ENCODE measurements around the gene ATOSB.

Gene ATOSB

DNA sequence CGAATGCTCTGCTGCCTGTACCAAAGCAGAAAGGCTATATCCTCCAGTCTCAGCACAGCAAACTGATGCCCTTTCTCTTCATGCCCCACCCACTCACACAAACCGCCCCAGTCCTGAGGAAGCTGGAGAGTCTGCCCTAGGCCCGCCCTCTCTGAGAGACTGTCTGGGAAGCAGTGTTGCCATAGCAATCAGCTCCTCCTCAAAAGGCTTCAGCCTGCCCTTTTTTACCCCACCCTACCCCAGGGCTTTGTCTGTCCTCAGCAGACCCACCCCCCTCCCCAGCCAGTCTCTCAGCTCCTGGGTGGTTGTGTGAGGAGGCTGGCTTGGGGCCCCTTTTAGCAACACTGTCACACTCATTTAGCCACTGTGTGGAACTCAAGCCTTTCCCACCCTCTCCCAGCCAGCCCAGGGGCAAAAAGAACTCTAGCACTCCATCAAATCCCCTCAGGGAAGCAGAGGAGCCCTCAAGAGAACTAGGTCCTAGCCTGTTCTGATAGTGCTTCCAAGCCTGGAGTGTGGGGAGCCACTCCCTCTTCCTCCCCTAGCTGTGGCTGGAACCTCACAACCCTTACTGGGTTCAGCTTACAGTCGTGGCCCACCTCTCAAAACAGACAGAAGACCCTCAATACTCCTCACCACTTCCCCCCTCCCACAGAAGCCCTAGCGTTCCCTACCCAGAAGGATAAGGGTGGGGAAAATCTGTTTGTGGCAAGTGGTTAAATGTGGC, 1.4 kb downstream of the ATOSB start:
- DNase-seq: peak; percentile 27 to 70

DNA sequence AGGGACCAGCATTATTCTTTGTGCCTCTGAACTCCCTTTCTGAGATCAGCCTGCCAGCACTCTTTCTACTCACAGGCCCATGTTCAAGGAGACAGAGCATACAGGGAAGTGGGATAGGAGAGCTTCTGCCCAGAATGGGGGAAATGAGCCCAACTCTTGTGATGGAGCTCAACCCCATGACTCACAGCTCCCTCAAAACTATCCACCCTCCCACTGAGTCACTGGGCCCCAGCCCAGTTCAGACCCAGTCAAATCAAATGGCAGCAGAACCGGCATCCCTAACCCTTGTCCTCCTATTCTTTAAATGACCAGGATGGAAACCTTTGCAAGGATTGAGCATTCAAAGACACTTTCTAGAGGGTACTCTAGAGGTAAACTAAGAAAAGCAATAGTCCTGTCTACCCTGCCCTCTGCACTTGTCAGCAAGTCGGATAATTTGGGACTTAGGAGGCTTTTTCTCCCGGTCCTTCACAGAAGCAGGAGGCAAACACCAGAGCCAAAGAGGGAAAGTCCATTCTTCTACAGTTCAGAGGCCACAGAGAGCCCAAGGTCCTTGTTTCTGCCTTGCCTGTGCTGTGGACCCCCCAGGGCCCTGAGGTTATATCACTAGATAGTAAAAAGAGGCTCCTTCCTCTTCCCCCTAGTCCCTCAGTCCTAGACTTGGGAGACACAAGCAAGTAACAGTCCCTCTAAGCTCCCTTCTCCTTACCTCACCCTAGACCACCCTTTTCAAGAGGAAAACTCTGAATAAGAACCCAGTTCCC, 3.2 kb downstream of the ATOSB start:
- no peak for DNase-seq

DNA sequence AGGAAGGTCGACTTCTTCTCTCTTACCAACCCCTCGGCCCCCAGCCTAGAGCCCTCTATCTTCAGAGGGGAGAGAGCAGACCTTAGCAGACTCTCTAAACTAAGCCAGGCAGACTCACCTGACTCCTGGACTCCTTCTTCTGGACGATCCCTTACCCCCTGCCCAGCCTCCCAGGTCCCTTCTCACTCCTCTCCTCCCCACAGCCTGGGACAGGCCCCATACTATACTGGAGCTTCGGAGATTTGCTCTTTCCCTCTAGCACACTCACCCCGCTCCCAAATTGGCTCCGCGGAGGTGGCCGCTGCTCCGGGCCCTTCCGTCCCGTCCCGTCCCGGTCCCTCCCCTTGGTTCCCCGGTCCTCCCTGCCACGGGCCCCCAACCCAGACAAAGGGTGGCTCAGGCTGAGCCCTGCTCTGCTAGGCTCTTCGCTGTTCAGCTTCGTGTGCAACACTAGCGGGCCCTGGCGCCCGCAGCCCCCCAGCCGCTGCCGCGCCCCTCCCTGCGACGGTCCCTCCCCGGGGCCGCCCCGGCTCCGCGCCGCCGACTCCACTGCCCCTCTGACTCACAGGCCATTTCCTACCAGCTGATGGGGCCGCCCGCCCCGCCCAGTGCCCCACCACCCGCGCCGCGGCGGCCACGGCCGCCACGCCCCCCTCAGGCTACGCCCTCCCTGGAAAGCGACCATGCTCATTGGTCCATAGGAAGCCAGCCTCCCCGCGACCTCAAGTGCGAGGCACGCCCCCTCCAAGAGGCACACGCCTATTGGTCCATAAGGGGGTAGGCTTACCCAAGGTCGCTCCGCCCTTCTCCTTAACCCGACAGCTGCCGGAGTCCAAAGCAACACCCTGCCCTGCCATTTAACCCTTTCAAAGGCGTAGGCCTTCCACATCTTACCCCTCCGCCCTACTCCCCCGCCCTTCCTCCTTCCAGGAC, 4.4 kb downstream of the ATOSB start:
- DNase-seq: peak; percentile 95 to 96

GRCh38 chr9:35110327-35110761, 5.3 kb downstream of the ATOSB start:
- no peak for DNase-seq

GRCh38 chr9:35108946-35109575, 6.6 kb downstream of the ATOSB start:
- DNase-seq: no peak

- no peak for DNase-seq
Measured at GRCh38 chr9:35108461-35108860, 7.2 kb downstream of the ATOSB start.

DNA sequence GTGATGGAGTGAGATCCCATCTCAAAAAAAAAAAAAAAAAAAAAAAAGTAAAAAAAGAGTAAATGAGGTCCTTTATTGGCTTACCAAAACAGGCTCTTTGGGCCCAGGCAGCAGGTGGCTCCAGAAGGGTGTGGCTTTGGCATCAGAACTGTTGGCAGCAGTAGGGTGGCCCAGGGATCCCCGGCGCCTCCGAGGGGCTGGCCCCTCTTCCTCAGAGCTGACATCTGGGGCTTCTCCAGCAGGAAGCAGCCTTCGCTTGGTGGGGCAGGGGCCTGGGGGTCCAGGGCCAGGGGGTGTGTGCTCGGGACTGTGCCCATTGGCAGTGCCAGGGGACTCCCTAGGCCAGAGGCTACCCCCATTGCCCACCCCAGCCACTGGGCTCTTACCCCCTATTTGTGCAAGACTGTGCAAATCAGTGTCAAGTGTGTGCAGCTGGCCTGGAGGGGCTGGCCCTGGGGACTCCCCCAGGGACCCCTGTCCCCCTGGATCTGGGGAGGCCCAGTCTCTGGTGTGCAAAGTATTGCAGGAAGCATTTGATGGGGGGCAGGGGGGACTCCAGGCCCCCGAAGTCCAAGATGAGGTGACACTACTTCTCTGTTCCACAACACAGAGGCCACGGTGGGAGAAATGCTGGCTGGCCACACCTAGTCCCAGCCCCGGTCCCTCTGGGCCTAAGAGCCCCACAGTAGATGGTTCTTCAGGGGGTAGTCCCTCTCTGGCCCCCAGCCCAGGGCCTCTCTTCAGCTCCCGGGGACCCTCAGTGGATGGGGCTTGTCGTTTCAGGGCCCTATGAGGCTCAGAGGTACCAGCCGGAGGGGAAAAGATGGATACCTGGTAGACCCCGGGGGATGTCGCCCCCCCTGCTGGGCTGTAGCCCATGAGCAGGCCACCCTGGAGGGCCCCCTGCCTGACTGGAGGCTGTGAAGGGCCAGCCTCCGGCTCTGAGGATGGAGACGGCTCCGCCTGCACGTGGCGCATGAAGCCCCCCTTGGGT, 8.1 kb downstream of the ATOSB start:
- no peak for DNase-seq

GRCh38 chr9:35106343-35106730, 9.3 kb downstream of the ATOSB start:
- DNase-seq: no peak

- no peak for DNase-seq
Measured at GRCh38 chr9:35105571-35106342, 9.9 kb downstream of the ATOSB start.

- no peak for DNase-seq
Measured at GRCh38 chr9:35105126-35105525, 10.5 kb downstream of the ATOSB start.

- DNase-seq: no peak
Measured at GRCh38 chr9:35104586-35104985, 11.1 kb downstream of the ATOSB start.

DNA sequence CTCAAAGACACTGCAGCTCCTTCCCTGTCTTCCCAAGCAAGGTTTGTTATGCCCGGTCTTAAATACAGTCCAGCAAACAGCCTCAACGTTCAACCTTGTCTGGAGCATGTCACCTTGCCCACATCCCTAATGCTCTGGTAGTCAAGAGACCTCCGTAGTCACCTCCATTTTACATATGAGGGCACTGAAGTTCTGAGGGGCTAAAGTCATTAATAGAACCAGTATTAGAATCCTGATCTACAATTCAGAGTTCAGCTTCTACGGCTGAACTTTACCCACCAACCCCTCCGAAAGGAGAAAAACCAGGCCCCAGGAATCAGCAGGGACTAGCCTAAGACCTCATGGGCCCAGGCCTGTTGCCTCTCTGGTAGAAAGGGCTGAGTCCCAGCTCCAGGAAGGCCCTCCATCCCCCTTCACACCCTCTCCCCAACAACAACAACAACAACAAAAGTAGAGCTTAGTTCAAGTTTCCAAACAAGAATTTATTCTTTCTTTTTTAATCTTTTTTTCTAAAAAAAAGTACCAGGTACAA, 11.9 kb downstream of the ATOSB start:
- no peak for DNase-seq

GRCh38 chr9:35102769-35103659, 12.6 kb downstream of the ATOSB start, which contains the start of gene STOML2:
STOML2 (minus strand) TSS chr9:35103131; CDS start chr9:35103094, 37 bp downstream.
- peak; percentile 92 to 94 for DNase-seq

- DNase-seq: no peak
Measured at GRCh38 chr9:35102465-35102768, 13.2 kb downstream of the ATOSB start.

DNA sequence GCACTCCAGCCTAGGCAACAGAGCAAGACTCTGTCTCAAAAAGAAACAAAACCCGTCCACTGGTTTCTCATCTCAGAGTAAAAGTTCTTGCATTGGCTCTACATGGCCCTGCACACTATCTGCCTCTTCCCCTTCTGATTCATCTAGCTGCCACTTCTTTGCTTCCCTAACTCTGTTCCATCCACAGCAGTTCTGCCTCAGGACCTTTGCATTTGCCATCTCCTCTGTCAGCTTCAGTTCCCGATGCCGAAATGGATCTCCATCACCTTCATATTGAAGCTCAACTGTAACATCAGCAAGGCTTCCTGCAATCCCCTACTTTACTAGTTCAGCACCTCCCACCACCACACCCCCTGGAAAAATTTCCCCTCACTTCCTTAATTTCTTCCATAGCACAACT, 18.1 kb downstream of the ATOSB start:
- DNase-seq: no peak

- peak; percentile 60 to 85 for DNase-seq
Measured at GRCh38 chr9:35096035-35096849, 19.4 kb downstream of the ATOSB start, which contains the start of gene PIGO. PIGO (minus strand) TSS chr9:35096591; CDS start chr9:35095565, 1,026 bp downstream.

DNA sequence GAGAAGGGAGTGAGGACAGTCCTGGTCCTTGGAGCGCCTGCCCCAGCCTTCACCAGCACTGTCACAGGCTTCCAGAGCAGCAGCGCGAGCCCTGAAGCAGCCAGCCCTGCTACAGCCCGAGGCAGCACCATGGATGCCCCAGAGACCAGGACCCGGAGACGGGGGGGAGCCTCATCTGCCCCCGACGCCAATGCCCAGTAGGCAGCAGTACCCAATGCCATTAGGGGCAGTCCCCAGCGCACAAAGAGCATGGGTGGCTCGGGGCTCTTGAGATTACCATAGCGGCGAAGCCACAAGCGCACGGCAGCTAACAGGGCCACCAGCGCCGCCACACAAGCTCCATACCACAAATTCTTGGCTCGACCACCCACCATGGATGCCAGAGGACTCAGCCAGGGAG, 24.1 kb downstream of the ATOSB start:
- DNase-seq: no peak

DNA sequence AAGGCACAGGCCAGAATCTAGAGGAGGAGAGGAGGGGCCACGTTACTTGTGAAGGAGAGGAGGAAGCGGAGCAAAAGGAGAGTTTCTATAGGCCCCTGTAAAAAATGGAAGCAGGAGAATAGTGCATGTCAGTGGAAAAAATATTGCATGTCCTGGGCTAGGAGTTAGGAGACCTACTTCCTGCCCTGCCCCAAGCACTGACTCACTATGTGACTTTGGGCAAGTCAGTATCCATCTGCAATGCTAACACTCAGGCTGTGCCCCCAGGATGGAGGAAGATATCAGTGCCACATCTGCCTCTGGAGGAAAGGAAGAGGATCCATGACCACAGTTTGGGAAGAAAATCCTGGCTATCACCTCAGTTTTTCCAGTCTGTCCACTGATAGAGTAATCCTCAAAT, 26.2 kb downstream of the ATOSB start:
- DNase-seq: no peak

Data from NCI-H524 (cell line).